NCI-H446 treated with DMSO at 0.1 percent for 48 hours (cell line): Measurements from ENCODE around the gene LRMDA.
"Not testable (repeated sequence)": the region's sequence is repeated elsewhere in the genome, so short reads cannot be mapped to it uniquely, and the experiment has no call there.

ENCODE experiments used
- DNase-seq: peaks from one replicate; lab custom pipeline; 2025; lab: John Stamatoyannopoulos, UW

Gene LRMDA

DNA sequence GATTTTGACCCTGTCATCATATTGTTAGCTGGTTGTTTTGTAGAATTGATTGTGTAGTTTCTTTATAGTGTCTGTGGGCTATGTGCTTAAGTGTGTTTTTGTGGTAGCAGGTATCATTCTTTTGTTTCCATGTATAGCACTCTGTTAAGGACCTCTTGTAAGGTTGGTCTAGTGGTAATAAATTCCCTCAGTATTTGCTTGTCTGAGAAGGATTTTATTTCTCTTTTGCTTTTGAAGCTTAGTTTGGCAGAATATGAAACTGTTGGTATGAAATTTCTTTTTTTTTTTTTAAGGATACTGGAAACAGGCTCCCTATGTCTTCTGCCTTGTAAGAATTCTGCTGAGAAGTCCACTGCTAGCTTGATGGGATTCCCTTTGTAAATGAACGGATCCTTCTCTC lies 1073.4 kb downstream of the LRMDA start:
- no peak for DNase-seq

GRCh38 chr10:76509446-76509845 lies 1078.0 kb downstream of the LRMDA start:
- DNase-seq, result no peak

GRCh38 chr10:76514321-76514720 lies 1082.9 kb downstream of the LRMDA start:
- peak; percentile 24 for DNase-seq

DNA sequence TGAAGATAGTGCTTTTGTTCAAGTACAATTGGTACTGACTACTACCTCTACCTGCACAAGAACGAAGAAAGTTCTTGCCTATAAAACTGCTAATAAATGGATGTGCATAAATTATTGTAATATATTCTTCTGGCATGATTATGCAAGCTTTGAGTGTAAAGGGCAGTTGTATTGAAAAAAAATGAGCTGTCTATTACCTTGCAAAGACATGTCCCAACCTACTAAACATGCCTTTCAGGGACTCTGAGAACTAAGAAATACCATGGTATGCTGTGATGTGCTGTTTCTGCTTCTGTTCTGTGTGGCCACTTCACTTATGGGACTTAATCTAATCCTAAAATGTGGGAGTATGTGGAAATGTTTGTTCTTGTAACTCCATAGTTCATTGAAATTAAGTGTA lies 1083.4 kb downstream of the LRMDA start:
- no peak for DNase-seq

DNA sequence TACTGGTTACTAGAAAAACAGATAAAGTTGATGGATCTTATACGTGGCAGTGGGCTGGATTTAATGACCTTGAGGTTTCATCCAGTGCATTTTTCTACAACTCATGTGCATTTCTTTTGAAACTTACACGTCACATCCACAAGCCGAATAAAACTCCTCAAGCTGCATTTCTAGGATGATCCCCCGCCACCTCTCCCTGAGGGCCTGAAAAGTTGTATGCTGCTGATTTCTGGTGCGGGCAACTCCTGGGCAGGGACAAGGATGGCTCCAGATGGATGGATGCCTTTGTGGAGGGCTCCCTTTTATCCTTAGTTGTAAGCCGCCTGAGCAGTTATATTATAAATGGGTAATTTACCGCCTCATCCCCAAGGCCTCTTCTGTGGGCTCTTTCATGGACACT lies 1091.1 kb downstream of the LRMDA start:
- no peak for DNase-seq

DNA sequence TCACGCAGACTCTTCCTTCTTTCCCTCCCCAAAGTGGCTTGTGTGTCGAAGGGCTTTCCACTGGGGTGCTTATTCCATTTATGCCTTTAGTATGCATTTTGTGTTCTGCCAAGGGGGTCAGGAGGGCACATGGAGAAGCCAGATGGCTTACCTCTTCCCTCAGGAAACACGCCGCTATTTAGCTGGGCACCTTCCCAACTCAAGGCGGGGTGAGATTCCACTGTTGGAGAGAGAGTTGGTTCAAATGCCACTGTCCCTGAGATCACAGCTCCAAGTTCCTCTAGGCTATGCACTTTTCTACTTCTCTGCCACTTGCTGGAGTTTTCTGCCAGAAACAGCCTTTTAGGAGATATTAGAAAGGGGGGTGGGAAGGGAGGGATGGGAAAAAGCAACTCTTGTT lies 1091.8 kb downstream of the LRMDA start:
- DNase-seq, result peak; percentile 26

- no peak for DNase-seq
Observed at GRCh38 chr10:76523791-76524351, 1092.4 kb downstream of the LRMDA start.

- DNase-seq, result not testable (repeated sequence)
Observed at GRCh38 chr10:76526833-76527232, 1095.4 kb downstream of the LRMDA start.

GRCh38 chr10:76540331-76540730 lies 1108.9 kb downstream of the LRMDA start:
- DNase-seq, result no peak

DNA sequence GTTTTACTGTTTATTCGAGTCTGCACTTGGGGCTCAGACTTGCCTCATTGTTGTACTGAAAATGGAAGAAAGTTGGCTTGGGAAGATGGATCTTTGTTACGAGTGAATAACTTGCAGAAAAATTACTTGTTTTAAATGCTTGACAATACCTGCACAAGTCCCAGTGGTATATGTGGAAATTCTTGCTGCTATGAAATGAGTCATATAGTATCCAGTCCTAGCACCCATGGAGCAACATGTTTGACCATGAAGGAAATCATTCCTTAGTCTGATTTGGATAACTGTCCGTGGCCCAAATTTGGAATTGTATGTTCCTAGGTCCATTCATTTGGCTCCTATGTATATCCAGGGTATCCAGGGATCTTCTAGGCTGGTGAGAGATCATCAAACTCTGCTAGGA lies 1109.4 kb downstream of the LRMDA start:
- DNase-seq, result no peak

- no peak for DNase-seq
Observed at GRCh38 chr10:76541852-76542251, 1110.4 kb downstream of the LRMDA start.

- DNase-seq, result no peak
Observed at GRCh38 chr10:76542307-76542930, 1111.0 kb downstream of the LRMDA start.

GRCh38 chr10:76543655-76544054 lies 1112.2 kb downstream of the LRMDA start:
- DNase-seq, result no peak

GRCh38 chr10:76544789-76545188 lies 1113.4 kb downstream of the LRMDA start:
- no peak for DNase-seq

DNA sequence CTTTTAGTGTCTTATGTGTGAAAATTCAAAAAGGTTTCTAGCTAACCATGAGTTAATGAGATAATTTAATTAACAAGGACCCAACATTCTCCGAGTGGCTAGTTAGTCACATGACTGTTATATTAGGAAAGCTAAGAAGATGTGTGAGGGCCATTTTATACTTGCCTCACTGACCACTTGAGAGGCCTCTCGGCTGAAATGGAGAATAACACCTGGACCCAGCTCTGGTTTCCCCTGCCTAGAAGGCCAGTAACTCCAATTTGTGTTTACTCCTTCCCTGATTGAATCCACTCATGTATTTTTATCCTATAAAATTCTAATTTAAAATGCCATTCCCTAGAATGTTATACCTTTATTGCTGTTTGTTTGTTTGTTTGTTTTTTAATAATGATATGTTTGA lies 1115.0 kb downstream of the LRMDA start:
- DNase-seq, result no peak

DNA sequence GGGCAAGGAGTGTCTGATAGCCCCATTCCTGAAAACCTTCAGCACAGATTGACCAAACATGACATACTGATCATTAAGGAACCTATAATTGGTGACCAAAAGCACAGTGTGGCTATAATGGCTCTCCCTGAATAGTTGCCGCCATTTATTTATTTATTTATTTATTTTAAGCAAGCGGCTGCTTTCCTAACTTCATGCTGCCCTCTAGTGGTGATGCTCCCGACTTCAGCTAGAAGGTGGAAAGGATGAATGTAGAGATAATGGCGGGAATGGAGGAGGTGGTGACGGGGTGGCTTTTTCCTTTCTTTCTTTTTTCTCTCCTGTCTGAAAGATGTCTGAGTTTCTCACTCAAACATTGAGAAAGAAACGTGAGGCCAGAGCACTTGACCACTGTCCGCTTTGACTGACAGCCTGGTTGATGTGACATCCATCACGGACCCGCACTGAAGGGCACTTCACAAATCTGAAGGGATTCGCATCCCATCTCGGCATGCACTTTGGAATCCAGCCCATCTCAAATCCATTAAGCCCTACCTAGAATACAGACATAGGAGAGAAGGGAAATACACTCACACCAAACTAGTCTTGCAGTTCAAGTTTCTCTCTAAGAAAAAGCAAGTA lies 1116.0 kb downstream of the LRMDA start:
- peak; percentile 60 for DNase-seq

- no peak for DNase-seq
Observed at GRCh38 chr10:76548716-76549115, 1117.3 kb downstream of the LRMDA start.

DNA sequence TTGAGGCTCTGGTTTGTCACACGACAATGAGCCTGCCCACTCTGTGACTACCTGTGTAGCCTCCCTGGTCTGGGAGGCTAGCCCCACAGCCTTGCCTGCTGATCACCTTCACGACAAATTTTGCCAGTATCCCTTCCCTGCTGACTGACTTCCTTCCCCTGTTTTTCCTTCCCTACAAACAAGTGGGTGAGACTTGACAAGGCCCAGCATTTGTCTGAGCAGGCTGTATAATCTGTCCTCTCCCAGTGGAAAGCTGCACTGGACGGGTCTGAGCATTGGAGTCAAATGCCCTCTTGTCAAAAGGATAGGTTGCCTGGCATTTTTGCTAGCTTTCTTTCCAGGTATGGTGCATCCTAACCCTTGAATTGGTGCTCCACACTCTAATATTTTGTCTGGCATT lies 1117.7 kb downstream of the LRMDA start:
- no peak for DNase-seq

DNA sequence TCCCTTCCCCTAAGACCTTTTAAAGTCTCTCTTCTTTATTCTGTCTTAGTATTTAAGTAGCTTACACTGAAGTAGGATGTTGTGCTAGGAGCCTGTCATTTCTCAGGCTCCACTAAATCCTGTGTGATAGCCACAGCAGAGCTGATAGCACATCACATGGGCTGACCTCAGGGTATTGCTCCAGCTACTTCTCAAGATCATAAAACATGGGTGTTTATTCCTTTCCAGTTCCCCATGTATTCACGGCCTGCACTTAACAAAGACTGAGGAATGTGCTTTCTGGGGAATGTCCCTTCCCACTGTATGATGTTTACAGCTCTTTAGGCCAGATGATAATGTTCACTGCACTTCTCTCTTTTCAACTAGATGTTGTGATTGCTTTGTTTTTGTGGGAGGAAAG lies 1119.4 kb downstream of the LRMDA start:
- DNase-seq, result no peak

GRCh38 chr10:76552091-76552873 lies 1120.9 kb downstream of the LRMDA start:
- no peak for DNase-seq

- DNase-seq, result no peak
Observed at GRCh38 chr10:76553263-76554032, 1122.0 kb downstream of the LRMDA start.

DNA sequence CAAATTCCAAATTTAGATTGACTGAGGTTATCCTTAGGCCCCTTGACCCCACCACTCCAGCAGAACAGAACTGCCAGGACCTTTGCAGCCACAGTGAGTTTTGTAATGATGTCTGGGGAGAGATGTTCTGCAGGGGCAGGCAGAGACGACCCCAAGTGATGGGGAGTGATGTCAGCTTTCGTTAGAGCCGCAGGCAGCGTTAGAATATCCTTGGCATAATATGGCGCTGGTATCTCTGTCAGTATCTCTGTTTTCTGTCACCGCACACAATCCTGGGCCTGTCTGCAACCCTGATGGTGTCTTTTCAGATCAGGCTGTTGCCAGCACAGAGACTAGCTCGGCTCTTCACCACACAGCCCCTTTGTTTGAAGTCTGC lies 1122.6 kb downstream of the LRMDA start:
- DNase-seq, result no peak
